KMS-11 (cell line): ENCODE measurements around the gene DYNLT2B.
A peak's percentile ranks its signal among the peaks of the same experiment; 100 is the strongest.

ENCODE experiments used
- H2AFZ ChIP-seq: fragments of 200-600 bp; sonication (generic); 2 replicates; pipeline ENCODE4 v1.6.1; 2016; ENCODE audit warnings: antibody characterized with exemption, mixed run types, low read depth
- H3K27ac ChIP-seq: fragments of 200-600 bp; sonication (generic); 2 replicates; pipeline ENCODE4 v1.6.1; 2016; ENCODE audit warnings: mild to moderate bottlenecking, mixed run types
- H3K27me3 ChIP-seq: fragments of 200-600 bp; sonication (generic); 2 replicates; pipeline ENCODE4 v1.6.1; 2017; ENCODE audit warnings: mild to moderate bottlenecking, low read depth, mixed run types, moderate library complexity; ENCODE audit not compliant: insufficient read depth
- H3K36me3 ChIP-seq: fragments of 200-600 bp; sonication (generic); 2 replicates; pipeline ENCODE4 v1.6.1; 2017; ENCODE audit warnings: mild to moderate bottlenecking, mixed run types; ENCODE audit not compliant: insufficient read depth
- H3K4me1 ChIP-seq: fragments of 200-600 bp; sonication (generic); 2 replicates; pipeline ENCODE4 v1.6.1; 2016; ENCODE audit warnings: mild to moderate bottlenecking, low read depth, mixed run types; ENCODE audit not compliant: poor library complexity, severe bottlenecking
- H3K4me2 ChIP-seq: fragments of 200-600 bp; sonication (generic); 2 replicates; pipeline ENCODE4 v1.7.0; 2016; ENCODE audit warnings: mild to moderate bottlenecking, mixed run types
- H3K4me3 ChIP-seq: fragments of 200-600 bp; sonication (generic); IDR thresholded peaks from 2 replicates; pipeline ENCODE4 v1.6.1; 2017; ENCODE audit warnings: low read depth, low read length, mixed read lengths; ENCODE audit not compliant: insufficient read depth
- H3K79me2 ChIP-seq: fragments of 200-600 bp; sonication (generic); 2 replicates; pipeline ENCODE4 v1.6.1; 2016; ENCODE audit warnings: low read depth, mixed run types; ENCODE audit not compliant: insufficient read depth
- H3K9ac ChIP-seq: fragments of 200-600 bp; sonication (generic); 2 replicates; pipeline ENCODE4 v1.6.1; 2016; ENCODE audit warnings: mild to moderate bottlenecking, mixed run types
- H4K20me1 ChIP-seq: fragments of 200-600 bp; sonication (generic); 2 replicates; pipeline ENCODE4 v1.6.1; 2016; ENCODE audit warnings: mild to moderate bottlenecking, mixed run types; ENCODE audit not compliant: insufficient read depth
- CTCF ChIP-seq: fragments of 200-600 bp; sonication (generic); conservative IDR thresholded peaks from 2 replicates; pipeline ENCODE4 v1.6.1; 2017; ENCODE audit warnings: low read depth, mild to moderate bottlenecking, antibody characterized with exemption, low read length, moderate library complexity, mixed read lengths

The DYNLT2B gene

GRCh38 chr3:196284396-196284795, 33.6 kb downstream of the DYNLT2B start:
- no peaks in the 10 kb centered on the region for H3K27me3 ChIP-seq
- no peak overlapping the region for H3K27ac ChIP-seq
- H2AFZ ChIP-seq = no peak overlapping the region
- peaks cover 51% of the 10 kb centered on the region for H3K79me2 ChIP-seq
- H3K4me2 ChIP-seq = no peak overlapping the region
- H3K36me3 ChIP-seq = no peaks in the 10 kb centered on the region
- H3K9ac ChIP-seq = no peak overlapping the region
- H3K4me3 ChIP-seq = no peak overlapping the region
- no peaks in the 10 kb centered on the region for H4K20me1 ChIP-seq
- no peak for TF ChIP-seq CTCF
- H3K4me1 ChIP-seq = peaks cover 40% of the 10 kb centered on the region

- no peaks in the 10 kb centered on the region for H3K36me3 ChIP-seq
- H3K27ac ChIP-seq = no peak overlapping the region
- H2AFZ ChIP-seq = no peak overlapping the region
- peaks cover 70% of the 10 kb centered on the region for H3K79me2 ChIP-seq
- TF ChIP-seq CTCF = no peak
- no peak overlapping the region for H3K4me3 ChIP-seq
- no peak overlapping the region for H3K9ac ChIP-seq
- H3K4me1 ChIP-seq = peaks cover 48% of the 10 kb centered on the region
- no peak overlapping the region for H3K4me2 ChIP-seq
- no peaks in the 10 kb centered on the region for H3K27me3 ChIP-seq
- H4K20me1 ChIP-seq = no peaks in the 10 kb centered on the region
Observed at GRCh38 chr3:196281962-196282361, 36.1 kb downstream of the DYNLT2B start.

- Histone ChIP-seq H2AFZ (no peak overlapping the region), H3K27ac (peak overlapping the region; percentile 19; the same call in 1 of the 2 replicates), H3K4me2 (peak overlapping the region; percentile 39; the same call in 1 of the 2 replicates), H3K27me3 (no peaks in the 10 kb centered on the region), H3K36me3 (no peaks in the 10 kb centered on the region), H4K20me1 (no peaks in the 10 kb centered on the region), H3K79me2 (peaks cover 70% of the 10 kb centered on the region), H3K4me3 (no peak overlapping the region), H3K9ac (no peak overlapping the region), H3K4me1 (peaks cover 48% of the 10 kb centered on the region)
- no peak for TF ChIP-seq CTCF
Observed at GRCh38 chr3:196280689-196281440, 37.2 kb downstream of the DYNLT2B start.

- Histone ChIP-seq H3K36me3 (no peaks in the 10 kb centered on the region), H3K4me1 (peaks cover 70% of the 10 kb centered on the region), H4K20me1 (no peaks in the 10 kb centered on the region), H3K9ac (peak overlapping the region; percentile 67; the same call in 1 of the 2 replicates), H3K4me2 (peak overlapping the region; percentile 94), H3K4me3 (peak overlapping the region; percentile 66), H2AFZ (peak overlapping the region; percentile 42), H3K79me2 (peaks cover 78% of the 10 kb centered on the region), H3K27me3 (no peaks in the 10 kb centered on the region), H3K27ac (peak overlapping the region; percentile 90)
- TF ChIP-seq CTCF = no peak
Observed at GRCh38 chr3:196275126-196275525, 42.9 kb downstream of the DYNLT2B start.
